HepG2 (cell line): ENCODE measurements around the gene IL3.

Source experiments
- MAZ ChIP-seq, 2 experiments: sonication (generic) in 1 of 2; formaldehyde crosslinking in 1 of 2; IDR thresholded peaks; 2 replicates each; pipeline versions ENCODE4 v1.5.0 to v1.6.1; 2012 to 2020; ENCODE audit warnings: low read depth in 2 of 2, mild to moderate bottlenecking in 2 of 2, borderline replicate concordance in 1 of 2, improper control_type of control experiment in 1 of 2, low read length in 1 of 2, missing genetic modification reagents in 1 of 2, moderate library complexity in 1 of 2
- RNF2 ChIP-seq: fragments of 450-650 bp; conservative IDR thresholded peaks from 2 replicates; pipeline ENCODE4 v1.6.1; 2016; ENCODE audit warnings: low read depth
- SMAD1 ChIP-seq: sonication (generic); formaldehyde crosslinking; IDR thresholded peaks from 2 replicates; pipeline ENCODE4 v1.4.0; 2020; ENCODE audit warnings: missing genetic modification reagents, low read depth, mild to moderate bottlenecking, borderline replicate concordance
- ZNF136 ChIP-seq: sonication (generic); formaldehyde crosslinking; IDR thresholded peaks from 2 replicates; pipeline ENCODE4 v1.8.1; 2022; ENCODE audit warnings: low read depth, mild to moderate bottlenecking, moderate library complexity, missing genetic modification reagents
- TF ChIP-seq, protein P1 (sequence below): sonication (generic); formaldehyde crosslinking; IDR thresholded peaks from 2 replicates; pipeline ENCODE4 v1.5.0; 2020; ENCODE audit warnings: mild to moderate bottlenecking, missing genetic modification reagents, moderate library complexity

DNA sequence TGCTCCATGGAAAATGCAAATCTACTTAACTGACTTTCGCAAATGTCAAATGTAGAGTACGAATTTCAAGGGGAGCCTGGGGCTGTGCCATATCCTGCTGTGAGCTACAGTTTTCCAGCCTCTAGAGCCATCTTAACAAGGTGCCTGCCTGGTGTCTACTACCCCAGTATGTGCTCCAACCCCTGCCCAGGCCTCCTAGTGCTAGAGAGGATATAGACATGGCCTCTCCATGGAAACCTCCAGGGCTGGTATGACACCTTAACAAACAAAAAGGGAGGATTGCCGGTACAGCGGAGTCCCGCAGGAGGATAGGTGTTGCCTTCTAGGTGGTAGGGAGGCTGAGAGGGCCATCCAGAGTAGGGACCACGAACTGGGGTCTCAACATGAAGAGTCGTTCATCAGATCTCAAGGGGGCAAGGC lies 13.6 kb upstream of the IL3 start:
- TF ChIP-seq, protein P1, sequence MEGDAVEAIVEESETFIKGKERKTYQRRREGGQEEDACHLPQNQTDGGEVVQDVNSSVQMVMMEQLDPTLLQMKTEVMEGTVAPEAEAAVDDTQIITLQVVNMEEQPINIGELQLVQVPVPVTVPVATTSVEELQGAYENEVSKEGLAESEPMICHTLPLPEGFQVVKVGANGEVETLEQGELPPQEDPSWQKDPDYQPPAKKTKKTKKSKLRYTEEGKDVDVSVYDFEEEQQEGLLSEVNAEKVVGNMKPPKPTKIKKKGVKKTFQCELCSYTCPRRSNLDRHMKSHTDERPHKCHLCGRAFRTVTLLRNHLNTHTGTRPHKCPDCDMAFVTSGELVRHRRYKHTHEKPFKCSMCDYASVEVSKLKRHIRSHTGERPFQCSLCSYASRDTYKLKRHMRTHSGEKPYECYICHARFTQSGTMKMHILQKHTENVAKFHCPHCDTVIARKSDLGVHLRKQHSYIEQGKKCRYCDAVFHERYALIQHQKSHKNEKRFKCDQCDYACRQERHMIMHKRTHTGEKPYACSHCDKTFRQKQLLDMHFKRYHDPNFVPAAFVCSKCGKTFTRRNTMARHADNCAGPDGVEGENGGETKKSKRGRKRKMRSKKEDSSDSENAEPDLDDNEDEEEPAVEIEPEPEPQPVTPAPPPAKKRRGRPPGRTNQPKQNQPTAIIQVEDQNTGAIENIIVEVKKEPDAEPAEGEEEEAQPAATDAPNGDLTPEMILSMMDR (CRISPR knock-in tag): no peak
- TF ChIP-seq RNF2: no peak
- TF ChIP-seq MAZ (IDR thresholded peaks at IDR 0.05; ENCODE audit: borderline replicate concordance, low read depth, low read length): no peak
- no peak for TF ChIP-seq MAZ (CRISPR knock-in tag; IDR thresholded peaks at IDR 0.05; ENCODE audit: low read depth)
- no peak for TF ChIP-seq ZNF136 (CRISPR knock-in tag)
- no peak for TF ChIP-seq SMAD1 (CRISPR knock-in tag)
